ENCODE data around the gene TMEM132D. TPM values are rescaled to one million over a fixed set of nuclear protein-coding genes. Genes with fewer than 3 reads are reported as not detected.

TMEM132D gene
- total RNA-seq, 1 donor from 2014 or later, result 0.06 TPM

GRCh38 chr12:129109174-129110001 is 794.4 kb downstream of the TMEM132D start:
- H3K4me3 ChIP-seq (ENCODE audit: low read depth, low read length), result no peak overlapping the region
- DNase-seq (ENCODE audit: low read depth), result no peak
- TF ChIP-seq CTCF (conservative IDR thresholded peaks at IDR 0.05; ENCODE audit: low read depth, low read length), result no peak

GRCh38 chr12:129106772-129107171 is 797.1 kb downstream of the TMEM132D start:
- TF ChIP-seq CTCF (conservative IDR thresholded peaks at IDR 0.05; ENCODE audit: low read depth, low read length), result no peak
- DNase-seq (ENCODE audit: low read depth), result no peak
- no peak overlapping the region for H3K4me3 ChIP-seq (ENCODE audit: low read depth, low read length)

GRCh38 chr12:129103231-129103630 is 800.6 kb downstream of the TMEM132D start:
- no peak for TF ChIP-seq CTCF (conservative IDR thresholded peaks at IDR 0.05; ENCODE audit: low read depth, low read length)
- no peak overlapping the region for H3K4me3 ChIP-seq (ENCODE audit: low read depth, low read length)
- DNase-seq (ENCODE audit: low read depth), result no peak

- TF ChIP-seq CTCF (conservative IDR thresholded peaks at IDR 0.05; ENCODE audit: low read depth, low read length), result no peak
- DNase-seq (ENCODE audit: low read depth), result no peak
- no peak overlapping the region for H3K4me3 ChIP-seq (ENCODE audit: low read depth, low read length)
Measured at GRCh38 chr12:129102233-129102632, 801.6 kb downstream of the TMEM132D start.

GRCh38 chr12:129101816-129102215 is 802.0 kb downstream of the TMEM132D start:
- DNase-seq (ENCODE audit: low read depth), result no peak
- TF ChIP-seq CTCF (conservative IDR thresholded peaks at IDR 0.05; ENCODE audit: low read depth, low read length), result no peak
- H3K4me3 ChIP-seq (ENCODE audit: low read depth, low read length), result no peak overlapping the region

- no peak for DNase-seq (ENCODE audit: low read depth)
- H3K4me3 ChIP-seq (ENCODE audit: low read depth, low read length), result no peak overlapping the region
- TF ChIP-seq CTCF (conservative IDR thresholded peaks at IDR 0.05; ENCODE audit: low read depth, low read length), result no peak
Measured at GRCh38 chr12:129101404-129101803, 802.4 kb downstream of the TMEM132D start.

- no peak for TF ChIP-seq CTCF (conservative IDR thresholded peaks at IDR 0.05; ENCODE audit: low read depth, low read length)
- no peak for DNase-seq (ENCODE audit: low read depth)
- no peak overlapping the region for H3K4me3 ChIP-seq (ENCODE audit: low read depth, low read length)
Measured at GRCh38 chr12:129097451-129097850, 806.4 kb downstream of the TMEM132D start.
